HG02623 (cell line): ENCODE data around the gene SLC25A2.
"Not testable (repeated sequence)": the region's sequence is repeated elsewhere in the genome, so short reads cannot be mapped to it uniquely, and the experiment has no call there.

ENCODE experiments used
- ATAC-seq: cut with Tn5 transposase; IDR thresholded peaks from one replicate; pipeline ENCODE4 v1.9.1; 2021; ENCODE audit warnings: moderate library complexity; ENCODE audit not compliant: unreplicated experiment

Gene SLC25A2

GRCh38 chr5:141316963-141317362 lies 13.1 kb upstream of the SLC25A2 start:
- not testable (repeated sequence) for ATAC-seq

GRCh38 chr5:141313711-141314110 lies 9.9 kb upstream of the SLC25A2 start:
- ATAC-seq, result no peak

DNA sequence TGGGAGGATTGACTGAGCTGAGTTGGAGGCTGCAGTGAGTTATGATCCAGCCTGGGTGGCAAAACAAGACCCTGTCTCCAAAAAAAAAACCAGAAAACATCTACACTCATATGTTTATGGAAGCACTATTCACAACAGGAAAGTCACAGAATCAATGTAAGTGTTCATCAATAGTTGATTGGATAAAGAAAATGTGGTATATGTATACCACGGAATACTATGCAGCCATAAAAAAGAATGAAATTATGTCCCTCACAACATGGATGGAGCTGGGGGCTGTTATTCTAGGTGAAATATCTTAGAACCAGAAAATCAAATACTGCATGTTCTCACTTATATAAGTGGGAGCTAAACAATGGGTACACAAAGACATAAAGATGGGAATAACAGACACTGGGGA lies 2.8 kb upstream of the SLC25A2 start:
- ATAC-seq, result no peak

DNA sequence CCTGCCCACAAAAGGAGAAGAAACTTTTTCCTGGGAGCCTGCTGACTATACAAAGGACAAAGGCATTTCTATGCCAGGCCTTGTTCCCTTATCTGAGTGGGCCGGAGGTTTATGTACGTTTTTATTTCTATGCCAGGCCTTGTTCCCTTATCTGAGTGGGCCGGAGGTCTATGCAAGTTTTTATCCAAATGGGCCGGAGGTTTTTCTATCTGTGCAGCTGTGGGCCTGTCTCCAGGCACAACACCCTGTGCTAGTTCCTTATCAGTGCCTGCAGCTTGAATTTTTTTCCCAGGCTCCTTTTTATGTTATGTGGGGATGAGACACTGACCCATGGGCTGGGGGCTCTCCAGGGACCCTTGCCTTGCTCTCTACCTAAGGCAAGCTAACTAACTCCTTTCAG lies 5.5 kb downstream of the SLC25A2 start:
- ATAC-seq, result no peak

- no peak for ATAC-seq
Observed at GRCh38 chr5:141272906-141273305, 30.9 kb downstream of the SLC25A2 start.

GRCh38 chr5:141269195-141269594 lies 34.7 kb downstream of the SLC25A2 start:
- no peak for ATAC-seq

GRCh38 chr5:141261238-141261546 lies 42.7 kb downstream of the SLC25A2 start:
- no peak for ATAC-seq

- no peak for ATAC-seq
Observed at GRCh38 chr5:141260458-141261237, 43.2 kb downstream of the SLC25A2 start.

- no peak for ATAC-seq
Observed at GRCh38 chr5:141258948-141259347, 44.9 kb downstream of the SLC25A2 start.

DNA sequence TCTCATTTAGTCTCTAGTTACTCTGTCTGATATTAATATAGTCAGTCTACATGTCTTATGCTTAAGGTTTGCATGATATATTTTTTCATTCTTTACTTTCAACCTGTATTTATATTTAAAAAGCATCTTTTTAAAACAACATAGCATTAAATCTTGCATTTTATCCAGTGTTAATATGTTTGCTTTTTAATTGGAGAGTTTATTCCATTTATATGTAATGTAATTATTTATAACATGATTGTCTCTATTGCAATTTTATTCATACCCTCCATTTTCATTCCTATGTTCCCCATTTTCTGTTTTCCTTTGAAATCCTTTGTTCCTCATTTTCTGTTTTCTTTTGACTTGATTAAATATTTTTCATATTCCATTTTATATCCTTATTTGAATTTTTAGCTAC lies 45.4 kb downstream of the SLC25A2 start:
- ATAC-seq, result no peak
